HG02973 (cell line): Measurements from ENCODE around the gene ARMH3.
A peak's percentile ranks its signal among the peaks of the same experiment; 100 is the strongest.

Experiments used
- ATAC-seq: cut with Tn5 transposase; IDR thresholded peaks from one replicate; pipeline ENCODE4 v1.9.1; 2021; ENCODE audit warnings: moderate library complexity; ENCODE audit not compliant: unreplicated experiment

The ARMH3 gene

GRCh38 chr10:101838416-101838970 lies 217.5 kb downstream of the ARMH3 start:
- ATAC-seq, result no peak

GRCh38 chr10:101837748-101838147 lies 218.2 kb downstream of the ARMH3 start:
- no peak for ATAC-seq

DNA sequence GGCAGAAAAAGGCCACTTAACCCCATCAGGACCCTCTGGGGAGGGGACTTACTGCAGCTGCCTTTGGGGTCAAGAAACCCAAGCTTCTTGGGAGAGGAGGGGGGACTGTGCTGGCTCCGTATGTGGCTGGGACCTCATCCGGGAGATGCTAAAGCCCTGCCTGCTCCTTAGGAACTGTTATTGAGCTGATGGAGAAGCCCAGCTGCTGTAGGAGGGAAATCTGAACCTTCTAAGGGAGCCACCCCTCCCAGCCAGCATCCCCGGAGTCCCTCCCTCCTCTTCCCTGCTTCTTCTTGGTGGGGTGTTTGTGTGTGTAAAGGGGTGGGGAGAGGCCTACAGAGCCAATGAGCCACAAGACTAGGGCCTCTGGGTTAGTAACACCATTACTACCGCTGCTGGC lies 220.6 kb downstream of the ARMH3 start:
- ATAC-seq, result no peak

GRCh38 chr10:101834341-101834740 lies 221.6 kb downstream of the ARMH3 start:
- no peak for ATAC-seq

- ATAC-seq, result no peak
These were observed 222.5 kb downstream of the ARMH3 start for GRCh38 chr10:101833466-101833865.

- no peak for ATAC-seq
These were observed 223.6 kb downstream of the ARMH3 start for GRCh38 chr10:101832325-101832771.

DNA sequence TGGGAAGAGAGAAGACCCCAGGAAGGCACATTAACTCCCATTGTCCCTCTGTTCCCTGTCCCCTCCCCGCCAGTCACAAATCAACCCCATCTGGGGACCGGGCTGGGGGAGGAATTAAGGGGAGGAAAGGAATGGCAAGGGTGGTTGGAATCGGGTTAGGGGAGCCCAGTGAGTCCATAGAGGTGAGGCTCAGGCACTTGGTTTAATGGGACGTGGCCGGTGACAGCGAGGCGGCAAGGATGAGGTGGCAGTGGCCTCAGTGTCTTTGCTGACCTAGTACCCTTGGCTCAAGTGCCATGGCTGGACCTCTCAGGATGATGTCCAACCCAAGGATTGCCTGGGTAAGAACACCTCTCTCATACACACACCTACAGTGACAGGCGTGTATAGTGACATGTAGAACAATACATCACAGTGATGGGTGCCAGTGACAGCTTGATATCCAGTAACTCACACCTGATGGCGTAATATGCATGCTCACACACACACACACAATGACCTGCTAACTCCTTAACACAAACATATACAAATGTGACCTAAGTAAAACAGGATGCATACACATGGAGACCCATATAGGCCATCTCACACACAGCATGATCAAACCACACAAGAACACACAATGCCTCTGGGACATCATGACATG lies 224.7 kb downstream of the ARMH3 start:
- no peak for ATAC-seq

DNA sequence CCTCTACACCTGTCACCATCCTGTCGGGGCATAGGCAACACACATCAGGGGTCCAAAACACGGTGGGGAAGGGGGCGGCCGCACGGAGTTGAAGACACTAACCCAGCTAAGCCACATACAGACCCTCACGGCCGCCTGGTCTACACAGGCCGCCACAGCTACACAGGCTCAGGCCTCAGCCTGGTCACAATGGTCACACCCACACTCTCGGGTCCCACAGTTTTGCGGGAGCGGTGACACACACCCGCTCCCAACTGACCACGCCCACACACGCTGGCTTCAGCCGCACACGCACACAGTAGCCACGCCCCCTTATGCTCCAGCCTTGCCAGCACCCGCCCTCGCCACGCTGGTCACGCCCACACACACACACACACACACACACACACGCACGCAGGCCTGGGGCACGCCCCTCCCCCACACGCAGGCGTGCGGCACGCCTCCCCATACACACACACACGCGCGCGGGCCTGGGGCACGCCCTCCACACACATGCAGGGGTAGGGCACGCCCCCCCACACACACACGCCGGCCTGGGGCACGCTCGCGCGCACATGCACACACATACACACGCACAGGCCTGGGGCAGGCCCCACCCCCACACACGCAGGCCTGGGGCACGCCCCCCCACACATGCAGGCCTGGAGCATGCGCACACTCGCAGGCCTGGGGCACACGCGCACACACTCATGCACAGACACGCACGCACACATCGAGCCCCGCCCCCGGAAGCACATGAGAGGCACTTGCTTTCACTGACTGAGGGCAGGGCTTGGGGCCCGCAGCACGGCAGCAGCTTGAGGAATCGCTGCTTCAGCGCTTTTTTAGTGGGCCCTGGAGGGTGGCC lies 225.4 kb downstream of the ARMH3 start:
- peak; percentile 49 for ATAC-seq

GRCh38 chr10:101829561-101830315 lies 226.2 kb downstream of the ARMH3 start:
- ATAC-seq, result peak; percentile 23

GRCh38 chr10:101828766-101829551 lies 227.0 kb downstream of the ARMH3 start:
- ATAC-seq, result no peak

GRCh38 chr10:101827919-101828600 lies 227.9 kb downstream of the ARMH3 start:
- ATAC-seq, result no peak

DNA sequence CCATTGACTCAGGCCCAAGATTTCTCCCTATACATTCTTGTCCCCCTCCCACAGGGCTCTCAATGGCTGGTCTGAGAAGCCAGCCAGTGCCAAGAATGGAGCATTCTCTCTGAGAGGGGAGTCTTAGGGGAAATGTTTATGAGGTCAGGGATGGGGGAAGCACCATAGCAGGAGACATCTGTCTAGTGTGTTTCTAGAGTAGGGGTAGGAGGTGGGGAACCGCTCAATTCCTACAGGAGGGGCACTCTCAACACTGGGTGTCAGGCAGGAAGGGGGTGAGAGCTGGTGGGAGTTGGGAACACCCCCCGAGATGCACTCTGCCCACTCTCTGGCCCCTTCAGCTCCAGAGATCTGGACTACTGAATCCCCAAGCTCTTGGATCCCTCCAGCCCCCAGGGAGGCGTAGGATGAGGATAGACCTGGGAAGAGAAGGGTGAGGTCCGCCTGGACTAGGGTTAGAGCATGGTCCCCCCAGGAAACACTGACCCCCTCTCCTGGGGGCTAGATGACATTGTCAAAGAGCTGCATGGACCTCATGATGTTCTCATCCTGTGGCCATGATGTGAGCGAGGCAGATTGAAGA lies 229.0 kb downstream of the ARMH3 start:
- ATAC-seq, result no peak

DNA sequence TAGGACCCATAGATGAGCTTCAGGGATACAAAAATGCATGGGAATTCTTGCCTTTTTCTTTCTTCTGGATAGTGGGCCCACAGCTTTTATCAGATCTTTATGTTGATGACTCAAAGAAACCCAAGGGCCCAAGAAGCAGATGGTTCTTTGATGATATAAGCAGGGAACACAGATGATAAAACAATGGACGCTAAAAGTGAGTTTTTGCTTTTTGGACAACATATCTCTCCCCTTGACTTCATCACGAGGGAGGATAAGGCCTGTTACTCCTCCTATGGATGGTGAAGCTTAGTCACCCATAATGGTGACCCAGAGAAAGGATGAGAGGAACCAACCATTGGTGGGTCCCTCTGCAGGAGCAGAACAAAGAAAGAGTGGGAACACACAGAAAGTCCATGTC lies 231.2 kb downstream of the ARMH3 start:
- no peak for ATAC-seq

DNA sequence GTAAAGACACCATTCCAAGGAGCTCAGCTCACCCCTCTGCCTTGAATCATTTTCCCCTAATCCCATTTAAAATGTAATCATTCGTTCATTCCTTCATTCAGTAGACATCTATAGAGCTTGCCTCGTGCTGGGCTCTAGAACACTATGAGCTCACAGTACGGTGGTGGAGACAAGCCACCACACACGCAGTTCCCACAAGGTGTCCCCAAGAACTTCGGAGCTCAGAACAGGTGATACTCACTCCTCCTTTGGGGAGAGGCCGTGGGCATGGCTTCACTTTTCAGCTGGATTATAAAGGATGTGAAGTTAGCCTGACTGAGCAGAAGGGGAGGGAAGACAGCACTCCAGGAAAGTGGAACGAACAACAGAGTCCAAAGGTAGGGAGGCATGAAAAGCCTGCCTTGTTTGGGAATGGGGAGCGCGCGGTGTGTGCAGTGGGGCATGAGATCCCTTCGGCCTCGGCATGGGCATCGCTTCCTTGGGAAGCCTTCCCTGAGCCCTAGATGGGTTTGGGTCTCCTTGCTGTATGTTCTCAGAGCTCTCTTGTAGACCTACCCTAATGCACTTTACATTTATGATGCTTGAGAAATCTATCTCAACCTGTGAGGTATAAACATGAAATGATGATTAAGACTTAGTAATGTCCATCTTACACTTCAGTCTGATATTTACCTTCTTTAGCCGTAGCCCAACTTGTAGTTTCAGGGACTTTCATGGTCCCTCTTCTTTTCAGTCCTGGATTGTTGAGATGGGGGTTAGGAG lies 236.9 kb downstream of the ARMH3 start:
- ATAC-seq, result peak; percentile 15

- ATAC-seq, result peak; percentile 84
These were observed 237.7 kb downstream of the ARMH3 start, which contains the start of gene OGA for GRCh38 chr10:101818119-101818871. Gene OGA (minus strand): TSS chr10:101818444. CDS start chr10:101818022, 422 bp downstream.

DNA sequence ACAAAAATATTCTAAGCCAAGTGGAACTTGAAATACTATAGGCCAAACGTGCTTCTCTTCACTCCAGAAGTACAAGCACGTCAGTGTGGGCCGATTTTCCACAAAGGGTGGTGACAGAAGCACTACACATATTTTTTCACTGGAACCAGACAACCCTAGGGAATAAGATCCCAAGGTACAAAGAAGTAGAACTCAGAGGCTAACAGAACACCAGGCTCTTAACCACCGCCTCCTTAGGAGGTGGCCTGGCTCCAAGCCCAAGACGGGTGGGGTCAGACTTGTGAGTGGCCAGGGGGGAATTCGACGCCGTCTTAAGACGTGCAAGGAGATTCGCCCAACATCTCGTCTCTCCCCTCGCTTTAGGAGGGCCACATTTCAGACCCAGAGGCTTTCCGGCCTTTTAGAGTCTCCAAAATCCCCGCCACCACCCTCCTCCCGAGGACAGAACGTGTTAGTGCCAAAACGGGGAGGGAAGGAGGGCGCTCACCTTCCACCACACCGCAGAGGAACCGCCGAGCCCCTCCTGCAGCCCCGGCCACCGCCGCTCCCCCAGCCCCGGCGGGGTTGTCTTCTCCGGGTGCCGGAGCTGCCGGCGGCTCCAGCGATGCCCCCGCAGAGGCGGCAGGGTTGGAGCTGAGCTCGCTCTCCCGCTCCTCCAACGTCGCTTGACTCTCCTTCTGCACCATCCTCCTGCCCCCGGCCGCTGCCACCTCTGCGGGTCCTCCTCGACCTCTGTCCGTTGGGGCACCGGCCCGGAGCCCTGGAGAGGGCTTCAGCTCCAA lies 238.4 kb downstream of the ARMH3 start:
- ATAC-seq, result no peak

DNA sequence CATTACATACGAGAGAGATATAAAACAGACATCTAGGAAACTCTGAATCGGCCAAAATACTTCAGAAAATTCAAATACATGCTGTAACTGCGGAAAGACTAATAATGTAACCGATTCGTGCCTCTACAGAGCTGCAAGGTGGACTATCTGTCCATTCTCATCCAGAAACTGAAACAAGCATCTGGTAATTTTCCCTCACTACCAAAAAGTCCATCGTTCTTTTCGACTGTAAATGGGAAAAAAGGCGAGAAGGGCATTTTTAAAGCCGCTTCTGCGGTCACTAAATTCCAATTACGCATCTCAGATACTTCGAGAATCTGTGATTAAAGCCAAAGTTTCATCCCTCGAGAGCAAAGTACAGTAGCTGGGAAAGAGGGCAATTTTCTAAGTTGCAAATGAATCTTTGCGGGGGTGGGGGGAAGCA lies 239.0 kb downstream of the ARMH3 start:
- ATAC-seq, result no peak
